SK-N-SH (cell line): ENCODE results near the gene FAM3B. TPM values are rescaled to one million over a fixed set of nuclear protein-coding genes. Genes with fewer than 3 reads are reported as not detected.

ENCODE experiments used
- CTCF ChIA-PET: fragments of 300-600, 350-600 bp; formaldehyde crosslinking; extraction: SDS; loops from one replicate; lab custom pipeline; 2021; lab: Yijun Ruan, JAX
- POLR2A ChIA-PET: fragments of 350-600 bp; sonication (Branson Sonifier 250); formaldehyde crosslinking; extraction: SDS; loops from one replicate; lab custom pipeline; 2020; ENCODE audit warnings: antibody characterized with exemption, inconsistent platforms; lab: Yijun Ruan, JAX
- DNase-seq: peaks from one replicate; pipeline ENCODE4 v3.0.0; 2012
- H2AFZ ChIP-seq: fragments of 200-600 bp; sonication (generic); 2 replicates; pipeline ENCODE4 v1.8.1; 2016; ENCODE audit warnings: antibody characterized with exemption, mild to moderate bottlenecking, low read depth
- H3F3A ChIP-seq: fragments of 200-600 bp; sonication (generic); replicated peaks from 2 replicates; pipeline ENCODE3; 2016; ENCODE audit warnings: antibody characterized with exemption, mild to moderate bottlenecking; ENCODE audit not compliant: insufficient read depth
- H3K27ac ChIP-seq, 2 experiments: fragments of 200-500 bp in 1 of 2; fragments of 200-600 bp in 1 of 2; sonication (Bioruptor generic) in 1 of 2; sonication (generic), shearing (Covaris generic) in 1 of 2; 2 replicates each; pipeline versions ENCODE4 v1.5.1 to v1.6.1; 2014 to 2016; ENCODE audit warnings: low read depth in 2 of 2, inconsistent platforms in 1 of 2, low read length in 1 of 2, mild to moderate bottlenecking in 1 of 2, mixed read lengths in 1 of 2
- H3K27me3 ChIP-seq: fragments of 200-600 bp; sonication (generic), shearing (Covaris generic); 2 replicates; pipeline ENCODE4 v1.6.1; 2016; ENCODE audit warnings: mixed run types; ENCODE audit not compliant: insufficient read depth
- H3K36me3 ChIP-seq, 2 experiments: fragments of 200-500 bp in 1 of 2; fragments of 200-600 bp in 1 of 2; sonication (Bioruptor generic) in 1 of 2; sonication (generic) in 1 of 2; replicated peaks in 1 of 2; 2 replicates each; pipeline versions ENCODE3 to v1.5.1; 2014 to 2016; ENCODE audit warnings: low read length in 1 of 2, mild to moderate bottlenecking in 1 of 2; ENCODE audit not compliant: insufficient read depth in 2 of 2, control insufficient read depth in 1 of 2
- H3K4me1 ChIP-seq, 2 experiments: fragments of 200-500 bp in 1 of 2; fragments of 200-600 bp in 1 of 2; sonication (Bioruptor generic) in 1 of 2; sonication (generic), shearing (Covaris generic) in 1 of 2; 2 replicates each; pipeline versions ENCODE4 v1.5.1 to v1.6.1; 2014 to 2016; ENCODE audit warnings: low read depth in 1 of 2, low read length in 1 of 2, mixed run types in 1 of 2; ENCODE audit not compliant: insufficient read depth in 2 of 2, control insufficient read depth in 1 of 2
- H3K4me2 ChIP-seq: fragments of 200-600 bp; sonication (generic), shearing (Covaris generic); 2 replicates; pipeline ENCODE4 v1.6.1; 2017; ENCODE audit warnings: mixed run types
- H3K4me3 ChIP-seq, 2 experiments: fragments of 200-500 bp in 1 of 2; fragments of 200-600 bp in 1 of 2; sonication (Bioruptor generic) in 1 of 2; sonication (generic), shearing (Covaris generic) in 1 of 2; 2 replicates each; pipeline versions ENCODE4 v1.5.1 to v1.8.1; 2014 to 2016; ENCODE audit warnings: low read depth in 2 of 2, inconsistent platforms in 1 of 2, low read length in 1 of 2, mild to moderate bottlenecking in 1 of 2, mixed read lengths in 1 of 2, moderate library complexity in 1 of 2
- H3K79me2 ChIP-seq: fragments of 200-600 bp; sonication (generic); 2 replicates; pipeline ENCODE4 v1.8.1; 2017; ENCODE audit warnings: mild to moderate bottlenecking; ENCODE audit not compliant: insufficient read depth
- H3K9ac ChIP-seq: fragments of 200-600 bp; sonication (generic); 2 replicates; pipeline ENCODE4 v1.6.1; 2017; ENCODE audit warnings: mixed run types
- H3K9me2 ChIP-seq: fragments of 200-600 bp; sonication (generic); 2 replicates; pipeline ENCODE4 v1.6.1; 2017; ENCODE audit warnings: mixed run types
- H3K9me3 ChIP-seq: fragments of 200-600 bp; sonication (generic); 2 replicates; pipeline ENCODE4 v1.6.1; 2017; ENCODE audit warnings: mixed run types, mild to moderate bottlenecking, moderate library complexity
- H4K20me1 ChIP-seq: fragments of 200-600 bp; sonication (generic); 2 replicates; pipeline ENCODE4 v1.6.1; 2017; ENCODE audit warnings: mild to moderate bottlenecking, mixed run types; ENCODE audit not compliant: insufficient read depth
- PBX3 ChIP-seq: IDR thresholded peaks from 2 replicates; pipeline ENCODE4; 2012
- RCOR1 ChIP-seq: fragments of 150-350 bp; IDR thresholded peaks from 2 replicates; pipeline ENCODE4 v1.6.1; 2017; ENCODE audit warnings: antibody characterized with exemption, low read length
- USF1 ChIP-seq: IDR thresholded peaks from 2 replicates; pipeline ENCODE4 v1.4.0; 2012; ENCODE audit warnings: low read depth, borderline replicate concordance
- WGBS: methylation state at CpG from one replicate; pipeline ENCODE4 v1.1.6; 2017; ENCODE audit warnings: low lambda C conversion rate; 5-methylcytosine and 5-hydroxymethylcytosine counted together
- polyA plus RNA-seq, 3 experiments: library from polyadenylated mRNA; depleted of rRNA; stranded (reverse); fragments of >200 nt; gene quantifications; 2 replicates each; pipeline ENCODE4 v1.2.3, GENCODE V29; 2012

The FAM3B gene
- polyA plus RNA-seq, 1 of the 3 experiments (the other 2 are of a cell fraction): not detected

- H2AFZ ChIP-seq: no peak overlapping the region
- H3K9ac ChIP-seq: no peak overlapping the region
- H3F3A ChIP-seq: no peaks in the 10 kb centered on the region
- ChIA-PET CTCF (no interaction called here), POLR2A (no interaction called here)
- H3K36me3 ChIP-seq: no peaks in the 10 kb centered on the region
- H3K4me1 ChIP-seq: no peaks in the 10 kb centered on the region
- no peaks in the 10 kb centered on the region for H3K9me2 ChIP-seq
- WGBS: 95% methylated on average over 3 of the region's 4 CpGs
- no peaks in the 10 kb centered on the region for H3K79me2 ChIP-seq
- H3K27ac ChIP-seq: no peak overlapping the region
- DNase-seq: no peak
- H3K9me3 ChIP-seq: no peaks in the 10 kb centered on the region
- TF ChIP-seq USF1: no peak
- no peak for TF ChIP-seq RCOR1
- TF ChIP-seq, all 33 proteins: peak for 0
- Histone ChIP-seq H4K20me1 (no peaks in the 10 kb centered on the region), H3K27me3 (peaks cover 6% of the 10 kb centered on the region; the same call in 1 of the 2 replicates), H3K4me3 (no peak overlapping the region), H3K4me2 (no peak overlapping the region)
Observed at GRCh38 chr21:41405321-41405720, 88.7 kb downstream of the FAM3B start.

GRCh38 chr21:41406340-41406739 is 89.7 kb downstream of the FAM3B start:
- Histone ChIP-seq H3K4me3 (no peak overlapping the region), H3F3A (no peaks in the 10 kb centered on the region), H3K9me2 (no peaks in the 10 kb centered on the region), H3K36me3 (no peaks in the 10 kb centered on the region), H3K9ac (no peak overlapping the region), H3K27me3 (peaks cover 6% of the 10 kb centered on the region; the same call in 1 of the 2 replicates), H3K27ac (no peak overlapping the region), H3K9me3 (no peaks in the 10 kb centered on the region), H3K79me2 (no peaks in the 10 kb centered on the region), H3K4me2 (no peak overlapping the region), H3K4me1 (no peaks in the 10 kb centered on the region), H4K20me1 (no peaks in the 10 kb centered on the region), H2AFZ (no peak overlapping the region)
- POLR2A ChIA-PET: no interaction called here
- 26% methylated on average over 6 of the region's 6 CpGs for WGBS
- CTCF ChIA-PET: no interaction called here
- DNase-seq: no peak
- no peak for TF ChIP-seq PBX3

Other genes with a start within 250 kb of the FAM3B start
- gene BACE2, start 148.6 kb upstream of the FAM3B start, polyA plus RNA-seq (2012; rRNA removed): 21.8 and 23.4 TPM in 2 replicates
- 0.06 and 0.08 TPM in 2 replicates for gene MX2, start 45.2 kb downstream of the FAM3B start, polyA plus RNA-seq (2012; rRNA removed)
- gene MX1, start 109.4 kb downstream of the FAM3B start, polyA plus RNA-seq (2012; rRNA removed): 1.6 and 1.9 TPM in 2 replicates
- not detected in 2 replicates for gene TMPRSS2, start 191.4 kb downstream of the FAM3B start, polyA plus RNA-seq (2012; rRNA removed)